NCI-H187 treated with DMSO at 0.1 percent for 48 hours (cell line): ENCODE results near the gene HAND2.

Source experiments
- DNase-seq: peaks from one replicate; lab custom pipeline; 2025; lab: John Stamatoyannopoulos, UW

HAND2 gene

GRCh38 chr4:173521467-173522159, 8.4 kb downstream of the HAND2 start:
- DNase-seq, result no peak

- DNase-seq, result no peak
These were observed 9.0 kb downstream of the HAND2 start for GRCh38 chr4:173520921-173521466.

GRCh38 chr4:173519111-173520101, 10.6 kb downstream of the HAND2 start:
- DNase-seq, result no peak

- DNase-seq, result no peak
These were observed 11.5 kb downstream of the HAND2 start for GRCh38 chr4:173518425-173519102.

GRCh38 chr4:173517781-173518424, 12.1 kb downstream of the HAND2 start:
- no peak for DNase-seq

- no peak for DNase-seq
These were observed 13.2 kb downstream of the HAND2 start for GRCh38 chr4:173516621-173517524.

- DNase-seq, result no peak
These were observed 14.6 kb downstream of the HAND2 start for GRCh38 chr4:173515458-173515857.

GRCh38 chr4:173514641-173515217, 15.3 kb downstream of the HAND2 start:
- DNase-seq, result no peak

- no peak for DNase-seq
These were observed 16.4 kb downstream of the HAND2 start for GRCh38 chr4:173513651-173514050.

GRCh38 chr4:173511787-173512361, 18.2 kb downstream of the HAND2 start:
- no peak for DNase-seq

GRCh38 chr4:173509036-173510001, 20.7 kb downstream of the HAND2 start:
- no peak for DNase-seq

- DNase-seq, result no peak
These were observed 21.5 kb downstream of the HAND2 start for GRCh38 chr4:173508386-173509035.

GRCh38 chr4:173507471-173508385, 22.3 kb downstream of the HAND2 start:
- no peak for DNase-seq

GRCh38 chr4:173506597-173507211, 23.3 kb downstream of the HAND2 start:
- DNase-seq, result no peak

- no peak for DNase-seq
These were observed 24.0 kb downstream of the HAND2 start for GRCh38 chr4:173505924-173506518.

GRCh38 chr4:173504181-173504503, 25.9 kb downstream of the HAND2 start:
- DNase-seq, result no peak
